ACC112 (cell line): Measurements from ENCODE around the gene TNS2.

Experiments
- H2AFZ ChIP-seq: fragments of 200-600 bp; sonication (generic); one replicate; pipeline ENCODE4 v1.6.0; 2017; ENCODE audit warnings: antibody characterized with exemption, low read length; ENCODE audit not compliant: unreplicated experiment
- H3K27ac ChIP-seq: fragments of 200-600 bp; sonication (generic); 2 replicates; pipeline ENCODE4 v1.5.1; 2014; ENCODE audit warnings: low read depth, mild to moderate bottlenecking, antibody characterized with exemption, low read length, moderate library complexity
- H3K27me3 ChIP-seq: fragments of 200-600 bp; sonication (generic); 2 replicates; pipeline ENCODE4 v1.6.1; 2014; ENCODE audit warnings: mild to moderate bottlenecking, antibody characterized with exemption, low read length, moderate library complexity, mixed read lengths; ENCODE audit not compliant: insufficient read depth
- H3K36me3 ChIP-seq: fragments of 200-600 bp; sonication (generic); 2 replicates; pipeline ENCODE4 v1.6.1; 2016; ENCODE audit warnings: mild to moderate bottlenecking, antibody characterized with exemption, low read length, moderate library complexity, mixed read lengths; ENCODE audit not compliant: insufficient read depth
- H3K4me1 ChIP-seq: fragments of 200-600 bp; sonication (generic); one replicate; pipeline ENCODE4 v1.6.1; 2016; ENCODE audit warnings: low read length, mixed read lengths; ENCODE audit not compliant: insufficient read depth, unreplicated experiment, control insufficient read depth
- H3K4me3 ChIP-seq: fragments of 200-600 bp; sonication (generic); 2 replicates; pipeline ENCODE4 v1.5.1; 2014; ENCODE audit warnings: mild to moderate bottlenecking, low read depth, low read length
- H3K79me2 ChIP-seq: fragments of 200-600 bp; sonication (generic); one replicate; pipeline ENCODE4 v1.6.0; 2016; ENCODE audit warnings: low read length; ENCODE audit not compliant: control insufficient read depth, unreplicated experiment, insufficient read depth

TNS2 gene

DNA sequence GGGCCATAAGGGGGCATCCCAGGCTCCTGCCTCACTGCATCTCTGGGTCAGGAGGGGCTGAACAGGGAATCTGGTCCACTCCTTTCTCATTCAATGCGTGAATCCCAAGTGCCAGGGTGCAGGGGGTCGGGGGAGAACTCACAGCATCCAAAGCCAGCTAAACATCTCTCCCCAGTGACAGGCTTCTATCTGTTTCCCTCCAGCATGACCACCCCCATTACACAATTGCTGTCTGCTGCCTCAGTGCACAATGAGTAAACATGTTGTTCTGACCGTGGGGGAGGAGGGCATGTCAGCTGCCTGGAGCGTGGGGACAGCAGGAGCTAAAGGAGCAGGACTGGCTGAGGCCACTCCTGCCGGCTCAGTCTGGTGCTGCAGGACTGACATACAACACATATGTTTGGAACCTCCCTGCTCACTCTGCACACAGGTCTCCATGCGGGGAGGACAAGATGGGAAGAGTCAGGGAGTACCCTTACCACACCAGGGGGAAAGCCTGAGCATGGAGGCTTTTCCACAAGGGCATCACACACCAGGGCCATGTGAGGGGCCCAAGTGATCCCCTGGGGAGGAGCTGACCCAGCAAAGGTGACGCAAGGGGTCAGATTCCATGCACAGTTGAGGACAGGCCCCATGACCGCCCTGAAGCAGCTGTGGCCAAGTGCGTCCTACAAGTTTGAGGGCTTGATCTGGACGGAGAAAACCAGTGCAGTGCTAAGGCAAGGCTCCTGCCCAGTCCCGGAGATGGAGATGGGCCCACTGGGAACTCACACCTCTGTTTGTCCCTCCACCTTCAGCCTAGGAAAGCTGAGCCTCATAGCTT, 1.4 kb downstream of the TNS2 start:
- Histone ChIP-seq H3K36me3 (peaks cover 24% of the 10 kb centered on the region), H3K4me1 (peaks cover 57% of the 10 kb centered on the region), H3K27ac (peak overlapping the region; percentile 85), H3K4me3 (peak overlapping the region; percentile 92), H3K27me3 (no peaks in the 10 kb centered on the region), H2AFZ (no peak overlapping the region), H3K79me2 (peaks cover 34% of the 10 kb centered on the region)

DNA sequence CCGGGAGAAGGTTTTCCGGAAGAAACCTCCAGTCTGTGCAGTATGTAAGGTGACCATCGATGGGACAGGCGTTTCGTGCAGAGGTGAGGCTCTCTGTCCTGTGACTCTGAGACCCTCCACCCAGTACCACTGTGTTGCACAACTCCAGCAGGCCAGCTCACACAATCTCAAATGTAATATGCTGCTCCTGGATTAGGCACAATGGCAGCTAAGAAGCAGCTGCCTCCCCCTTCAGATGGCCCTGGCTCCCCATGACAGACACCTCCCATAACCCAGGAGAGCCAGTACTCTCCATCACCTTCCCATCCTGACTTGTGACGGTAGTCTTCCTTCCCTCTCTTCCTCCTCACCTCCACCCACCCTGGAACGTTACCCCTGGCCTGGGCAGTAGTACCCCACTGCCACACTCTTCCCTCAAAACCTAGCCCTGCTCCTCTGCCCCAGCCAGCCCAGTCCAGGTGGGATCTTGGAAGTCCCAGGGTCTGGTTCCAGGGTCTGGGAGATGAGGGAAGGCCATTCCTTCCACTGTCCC, 2.1 kb downstream of the TNS2 start:
- H3K79me2 ChIP-seq = peaks cover 34% of the 10 kb centered on the region
- H3K27me3 ChIP-seq = no peaks in the 10 kb centered on the region
- H3K36me3 ChIP-seq = peaks cover 28% of the 10 kb centered on the region
- H3K4me3 ChIP-seq = peak overlapping the region; percentile 92
- H2AFZ ChIP-seq = no peak overlapping the region
- peaks cover 57% of the 10 kb centered on the region for H3K4me1 ChIP-seq
- H3K27ac ChIP-seq = peak overlapping the region; percentile 85

DNA sequence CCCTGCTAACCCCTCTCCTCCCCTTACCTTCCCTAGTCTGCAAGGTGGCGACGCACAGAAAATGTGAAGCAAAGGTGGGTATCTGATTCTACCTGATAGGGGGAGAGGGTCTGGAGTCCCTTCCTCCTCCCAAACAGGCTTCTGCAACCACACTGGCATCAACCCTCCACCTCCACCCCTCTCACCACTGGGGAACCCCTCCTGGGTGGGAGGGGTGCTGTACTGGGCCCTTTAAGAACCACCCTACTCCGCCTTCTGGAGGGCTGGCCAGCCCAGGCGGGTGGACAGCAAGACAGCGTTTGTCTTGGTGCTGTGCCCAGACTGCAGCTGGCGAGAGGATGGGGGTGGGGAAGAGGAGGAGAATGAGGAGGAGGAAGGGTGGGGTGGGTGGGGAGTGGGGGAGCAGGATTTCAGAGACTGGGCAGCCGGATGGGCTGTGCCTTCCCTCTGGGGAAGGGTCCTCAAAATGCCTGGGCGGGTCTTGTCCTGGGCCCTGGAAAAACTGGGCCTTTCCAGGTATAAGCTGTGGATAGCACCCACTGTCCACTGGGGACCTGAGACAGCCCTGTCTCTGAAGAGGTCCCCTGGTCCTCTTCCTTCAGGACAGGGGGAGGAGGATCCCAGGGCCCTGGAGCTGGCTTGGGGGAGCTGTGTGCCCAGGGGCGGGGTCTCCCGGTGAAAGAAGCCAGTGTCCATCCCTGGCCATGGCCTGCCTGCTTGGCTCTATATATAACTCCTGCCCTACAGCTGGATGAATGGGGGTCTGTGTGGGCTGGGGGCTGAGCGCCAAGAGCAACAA, 2.8 kb downstream of the TNS2 start:
- Histone ChIP-seq H3K4me3 (peak overlapping the region; percentile 92), H3K27me3 (no peaks in the 10 kb centered on the region), H3K27ac (peak overlapping the region; percentile 85), H2AFZ (no peak overlapping the region), H3K4me1 (peaks cover 57% of the 10 kb centered on the region), H3K36me3 (peaks cover 28% of the 10 kb centered on the region), H3K79me2 (peaks cover 34% of the 10 kb centered on the region)

DNA sequence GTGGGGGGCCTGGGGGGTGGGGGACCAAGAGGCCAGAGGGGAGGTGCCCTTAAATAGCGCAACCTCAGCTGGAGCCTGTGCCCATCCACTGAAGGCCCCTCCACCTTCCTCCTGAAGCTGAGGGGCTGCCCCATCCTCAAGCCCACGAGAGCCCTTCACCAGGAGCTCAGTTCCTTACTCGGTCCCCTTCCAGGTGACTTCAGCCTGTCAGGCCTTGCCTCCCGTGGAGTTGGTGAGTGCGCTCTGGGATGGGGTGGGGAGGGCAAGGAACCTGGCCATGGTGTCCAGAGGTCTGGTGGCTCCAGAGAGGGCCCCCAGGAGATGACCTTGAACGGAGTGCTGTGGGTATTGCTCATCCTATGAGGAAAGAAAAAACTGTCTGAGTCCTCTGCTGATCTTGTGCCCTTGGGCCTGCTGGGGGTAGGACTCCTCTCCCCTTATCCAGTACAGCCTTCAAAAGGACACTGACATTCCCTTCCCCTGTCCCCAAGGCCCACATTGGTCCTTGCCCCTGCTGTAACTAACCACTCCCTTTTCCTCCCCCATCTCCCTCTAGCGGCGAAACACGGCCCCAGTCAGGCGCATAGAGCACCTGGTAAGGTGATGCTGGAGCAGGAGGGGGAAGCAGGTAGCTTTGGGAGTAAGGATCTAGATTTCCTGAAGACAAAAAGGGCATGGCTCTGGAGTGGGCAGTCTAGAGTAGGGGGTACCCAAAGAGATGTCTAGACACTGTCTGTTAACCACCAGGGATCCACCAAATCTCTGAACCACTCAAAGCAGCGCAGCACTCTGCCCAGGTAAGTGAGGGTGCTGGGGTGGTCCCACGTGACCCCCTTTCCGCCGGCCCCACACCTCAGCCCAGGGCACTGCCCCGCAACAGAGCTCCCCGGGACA, 3.6 kb downstream of the TNS2 start:
- Histone ChIP-seq H3K79me2 (peaks cover 34% of the 10 kb centered on the region), H3K4me1 (peaks cover 49% of the 10 kb centered on the region), H3K27ac (peak overlapping the region; percentile 6; the same call in 1 of the 2 replicates), H3K36me3 (peaks cover 28% of the 10 kb centered on the region), H3K27me3 (no peaks in the 10 kb centered on the region), H2AFZ (no peak overlapping the region), H3K4me3 (peak overlapping the region; percentile 67)

DNA sequence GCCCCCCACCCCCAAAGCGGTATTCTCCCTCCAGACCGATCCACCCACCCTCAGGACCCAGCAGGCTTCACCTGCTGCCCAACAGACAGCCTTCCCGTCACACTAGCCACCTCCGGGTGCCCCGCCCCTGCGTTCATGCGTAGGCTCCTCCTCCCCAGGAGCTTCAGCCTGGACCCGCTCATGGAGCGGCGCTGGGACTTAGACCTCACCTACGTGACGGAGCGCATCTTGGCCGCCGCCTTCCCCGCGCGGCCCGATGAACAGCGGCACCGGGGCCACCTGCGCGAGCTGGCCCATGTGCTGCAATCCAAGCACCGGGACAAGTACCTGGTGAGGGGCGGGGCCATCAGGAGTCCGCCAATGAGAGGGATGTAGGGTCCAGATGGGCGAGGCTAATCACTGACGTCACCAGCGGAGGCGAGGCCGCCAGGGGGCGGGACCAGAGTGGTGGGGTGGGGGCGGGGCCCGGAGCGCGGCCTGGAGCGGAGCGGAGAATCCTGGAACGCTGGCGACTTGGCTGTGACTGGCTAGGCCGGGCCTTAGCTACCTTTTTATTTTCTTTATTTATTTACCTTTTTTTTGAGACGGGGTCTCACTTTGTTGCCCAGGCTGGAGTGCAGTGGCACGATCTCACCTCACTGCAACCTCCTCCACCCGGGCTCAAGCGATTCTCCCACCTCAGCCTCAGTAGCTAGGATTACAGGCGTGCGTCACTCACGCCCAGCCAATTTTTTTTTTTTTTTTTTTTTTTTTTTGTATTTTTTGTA, 4.4 kb downstream of the TNS2 start:
- H3K36me3 ChIP-seq = peaks cover 28% of the 10 kb centered on the region
- H2AFZ ChIP-seq = no peak overlapping the region
- H3K4me1 ChIP-seq = peaks cover 41% of the 10 kb centered on the region
- peaks cover 34% of the 10 kb centered on the region for H3K79me2 ChIP-seq
- H3K27me3 ChIP-seq = no peaks in the 10 kb centered on the region
- H3K4me3 ChIP-seq = peak overlapping the region; percentile 67
- 0 out of 2 replicates have a peak overlapping the region, but pooled peaks have one; percentile 6 for H3K27ac ChIP-seq

DNA sequence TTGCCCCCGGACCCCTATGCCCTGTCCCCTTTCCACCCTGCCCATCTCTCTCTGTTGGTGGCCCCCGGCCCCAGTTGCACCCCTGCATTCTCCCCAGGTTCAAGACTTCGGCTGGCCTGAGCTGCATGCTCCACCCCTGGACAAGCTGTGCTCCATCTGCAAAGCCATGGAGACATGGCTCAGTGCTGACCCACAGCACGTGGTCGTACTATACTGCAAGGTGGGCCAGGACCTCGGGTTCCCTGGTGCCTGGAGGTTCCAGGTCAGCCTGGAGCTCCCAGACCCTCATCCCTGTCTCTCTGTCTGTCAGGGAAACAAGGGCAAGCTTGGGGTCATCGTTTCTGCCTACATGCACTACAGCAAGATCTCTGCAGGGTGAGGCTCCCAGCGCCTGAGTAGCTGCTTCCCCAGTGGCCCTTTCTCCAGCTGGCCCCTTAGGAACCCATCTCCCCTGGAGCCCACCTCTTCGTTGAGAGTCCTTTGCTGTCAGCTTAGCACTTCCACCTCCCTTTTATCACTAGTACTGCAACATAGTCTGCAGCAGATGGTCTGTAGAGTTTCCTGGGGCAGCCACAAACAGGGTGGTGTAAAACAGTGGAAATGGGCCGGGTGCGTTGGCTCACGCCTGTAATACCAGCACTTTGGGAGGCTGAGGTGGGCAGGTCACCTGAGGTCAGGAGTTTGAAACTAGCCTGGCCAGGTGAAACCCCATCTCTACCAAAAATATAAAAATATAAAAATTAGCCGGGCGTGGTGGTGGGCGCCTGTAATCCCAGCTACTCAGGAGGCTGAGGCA, 5.8 kb downstream of the TNS2 start:
- H3K36me3 ChIP-seq = peaks cover 28% of the 10 kb centered on the region
- H3K79me2 ChIP-seq = peaks cover 21% of the 10 kb centered on the region
- no peak overlapping the region for H3K4me3 ChIP-seq
- peaks cover 36% of the 10 kb centered on the region for H3K4me1 ChIP-seq
- no peak overlapping the region for H2AFZ ChIP-seq
- no peaks in the 10 kb centered on the region for H3K27me3 ChIP-seq
- H3K27ac ChIP-seq = no peak overlapping the region

DNA sequence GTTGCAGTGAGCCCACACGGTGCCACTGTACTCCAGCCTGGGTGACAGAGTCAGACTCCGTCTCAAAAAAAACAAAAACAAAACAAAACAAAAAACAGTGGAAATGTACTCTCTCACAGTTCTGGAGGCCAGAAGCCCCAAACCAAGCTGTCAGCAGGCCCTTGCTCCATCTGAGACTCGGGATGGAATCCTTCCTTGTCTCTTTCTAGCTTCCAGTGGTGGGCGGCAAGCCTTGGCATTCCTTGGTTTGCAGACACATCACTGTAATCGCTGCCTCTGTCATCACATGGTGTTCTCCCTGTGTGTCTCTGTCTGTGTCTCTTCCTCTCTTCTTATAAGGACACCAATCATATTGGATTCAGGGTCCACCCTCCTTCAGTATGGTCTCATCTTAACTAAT, 6.4 kb downstream of the TNS2 start:
- no peak overlapping the region for H2AFZ ChIP-seq
- no peak overlapping the region for H3K4me3 ChIP-seq
- no peaks in the 10 kb centered on the region for H3K27me3 ChIP-seq
- no peak overlapping the region for H3K27ac ChIP-seq
- H3K36me3 ChIP-seq = peaks cover 34% of the 10 kb centered on the region
- peaks cover 14% of the 10 kb centered on the region for H3K79me2 ChIP-seq
- peaks cover 29% of the 10 kb centered on the region for H3K4me1 ChIP-seq

DNA sequence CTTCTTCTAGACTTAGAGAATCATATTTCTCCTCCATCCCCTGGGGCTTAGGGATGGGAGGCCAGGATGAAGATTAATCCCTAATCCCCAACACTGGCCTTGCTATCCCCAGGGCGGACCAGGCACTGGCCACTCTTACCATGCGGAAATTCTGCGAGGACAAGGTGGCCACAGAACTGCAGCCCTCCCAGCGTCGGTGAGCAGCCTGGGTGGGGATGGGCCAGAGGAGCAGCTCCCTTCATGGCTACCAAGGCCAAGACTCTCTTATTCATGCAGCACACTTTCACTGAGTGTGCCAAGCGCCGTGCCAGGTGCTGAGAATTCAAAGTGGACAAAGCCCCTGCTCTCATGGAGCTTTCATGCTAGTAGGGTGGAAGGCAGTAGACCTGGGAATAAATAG, 7.0 kb downstream of the TNS2 start:
- H2AFZ ChIP-seq = no peak overlapping the region
- peaks cover 8% of the 10 kb centered on the region for H3K79me2 ChIP-seq
- H3K27ac ChIP-seq = no peak overlapping the region
- no peak overlapping the region for H3K4me3 ChIP-seq
- no peaks in the 10 kb centered on the region for H3K27me3 ChIP-seq
- peaks cover 23% of the 10 kb centered on the region for H3K4me1 ChIP-seq
- peaks cover 36% of the 10 kb centered on the region for H3K36me3 ChIP-seq

DNA sequence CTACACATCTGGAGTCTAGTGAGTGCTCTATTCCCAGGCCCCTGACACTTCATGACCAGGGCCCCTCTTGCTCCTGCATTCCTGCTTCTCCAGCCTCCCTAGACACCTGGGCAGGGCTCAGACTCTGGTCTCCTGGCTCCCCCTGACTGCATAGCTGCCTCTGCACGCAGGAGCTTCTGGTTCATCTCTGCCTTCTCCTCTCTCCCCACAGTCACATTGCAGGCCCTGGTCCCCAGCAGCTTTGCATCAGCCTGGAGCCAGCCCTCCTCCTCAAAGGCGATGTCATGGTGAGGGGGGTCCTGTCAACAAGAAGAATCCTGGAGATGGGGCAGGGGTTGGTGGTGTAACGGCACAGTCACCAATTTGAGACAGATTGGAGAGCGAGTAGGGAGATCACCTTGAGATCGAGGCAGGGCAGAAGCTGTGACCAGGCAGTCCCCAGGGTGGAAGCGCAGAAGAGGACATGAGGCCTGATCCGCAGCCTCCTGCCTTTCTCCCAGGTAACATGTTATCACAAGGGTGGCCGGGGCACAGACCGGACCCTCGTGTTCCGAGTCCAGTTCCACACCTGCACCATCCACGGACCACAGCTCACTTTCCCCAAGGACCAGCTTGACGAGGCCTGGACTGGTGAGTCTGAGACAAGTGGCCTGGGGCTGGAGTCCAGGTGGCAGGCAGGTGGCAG, 8.1 kb downstream of the TNS2 start:
- H2AFZ ChIP-seq = no peak overlapping the region
- H3K4me3 ChIP-seq = no peak overlapping the region
- peaks cover 37% of the 10 kb centered on the region for H3K36me3 ChIP-seq
- no peaks in the 10 kb centered on the region for H3K27me3 ChIP-seq
- H3K4me1 ChIP-seq = peaks cover 24% of the 10 kb centered on the region
- H3K79me2 ChIP-seq = peaks cover under 1% of the 10 kb centered on the region
- H3K27ac ChIP-seq = no peak overlapping the region
